ENCODE data around the gene TBC1D22A. TPM values are rescaled to one million over a fixed set of nuclear protein-coding genes. Genes with fewer than 3 reads are reported as not detected.

Gene TBC1D22A
- total and polyA plus RNA-seq, 2 donors (not counting 3 experiments of a cell fraction or from before 2014, with no cell fraction given) = 26.1 to 32.4 TPM

DNA sequence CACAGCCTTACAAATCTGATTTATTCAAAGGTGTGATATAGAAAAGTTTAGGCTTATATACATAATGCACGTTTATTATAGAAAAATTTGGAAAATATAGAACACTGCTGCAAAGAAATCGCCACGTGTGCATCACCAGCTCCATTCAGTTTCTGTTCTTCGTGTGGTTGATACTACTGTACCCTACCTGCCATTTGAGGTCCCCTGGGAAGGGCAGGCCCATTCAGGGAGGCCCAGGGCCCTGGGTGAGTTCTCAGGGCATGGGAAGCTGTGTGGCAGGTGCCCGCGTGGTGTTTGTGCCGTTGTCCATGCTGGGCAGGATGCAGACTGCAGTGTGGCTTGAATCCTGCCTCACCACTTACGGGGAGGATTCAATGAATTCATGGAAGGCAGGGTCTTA, 60.8 kb downstream of the TBC1D22A start:
- no peaks in the 10 kb centered on the region for H3K27me3 ChIP-seq (ENCODE audit: control insufficient read depth in 2 of 2, insufficient read depth in 2 of 2, low read length in 2 of 2)
- no peaks in the 10 kb centered on the region for H3K36me3 ChIP-seq (ENCODE audit: control insufficient read depth in 2 of 2, extremely low read depth in 1 of 2, insufficient read depth in 2 of 2, low read length in 2 of 2)
- POLR2A ChIA-PET = no interaction called here
- no peaks in the 10 kb centered on the region for H3K9me3 ChIP-seq (replicated peaks; ENCODE audit: control insufficient read depth, insufficient read depth, low read length)
- CTCF ChIA-PET = no interaction called here
- dilution Hi-C loops (cut with MboI; ENCODE audit: extremely low pct_ligation_motif_present, low sequenced_read_pairs) = no loop called here
- no TSS peak for BruUV-seq (replicated peaks)
- H3K4me2 ChIP-seq (ENCODE audit: insufficient read depth, low read length) = no peak overlapping the region
- H3K4me3 ChIP-seq (replicated peaks in 1 of 3; ENCODE audit: insufficient read depth in 1 of 3, low read depth in 1 of 3, low read length in 3 of 3) = no peak overlapping the region
- no peaks in the 10 kb centered on the region for H4K20me1 ChIP-seq (replicated peaks; ENCODE audit: control insufficient read depth, extremely low read depth, insufficient read depth, low read length)
- intact Hi-C loops (cut with micrococcal nuclease) = no loop called here
- H3K9me1 ChIP-seq (replicated peaks; ENCODE audit: control insufficient read depth, extremely low read depth, insufficient read depth, low read length) = no peaks in the 10 kb centered on the region
- peaks cover 5% of the 10 kb centered on the region for H3K4me1 ChIP-seq (ENCODE audit: control insufficient read depth, extremely low read depth, insufficient read depth, low read length)
- no peak overlapping the region for H3K9ac ChIP-seq (replicated peaks; ENCODE audit: extremely low read depth, insufficient read depth, low read length)
- no peak for TF ChIP-seq GATA2 (IDR thresholded peaks at IDR 0.05; ENCODE audit: insufficient read depth, insufficient read length, low read depth, low read length)
- no peak for TF ChIP-seq JUN (IDR thresholded peaks at IDR 0.05; ENCODE audit: borderline replicate concordance, insufficient read depth, insufficient read length, low read depth)
- no peak for TF ChIP-seq EZH2 (IDR thresholded peaks at IDR 0.05; ENCODE audit: borderline replicate concordance, low read depth, low read length, severe bottlenecking)
- TF ChIP-seq POLR2A (IDR thresholded peaks at IDR 0.05; ENCODE audit: low read depth, low read length) = no peak
- no peak for TF ChIP-seq POLR2AphosphoS5 (IDR thresholded peaks at IDR 0.05; ENCODE audit: insufficient read depth, low read depth, low read length)
- TF ChIP-seq, protein P1, sequence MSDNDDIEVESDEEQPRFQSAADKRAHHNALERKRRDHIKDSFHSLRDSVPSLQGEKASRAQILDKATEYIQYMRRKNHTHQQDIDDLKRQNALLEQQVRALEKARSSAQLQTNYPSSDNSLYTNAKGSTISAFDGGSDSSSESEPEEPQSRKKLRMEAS (IDR thresholded peaks at IDR 0.05; ENCODE audit: insufficient read depth, insufficient read length) = no peak
- no peak for TF ChIP-seq MYC (IDR thresholded peaks at IDR 0.05; ENCODE audit: low read depth, low read length)
- TF ChIP-seq FOS (IDR thresholded peaks at IDR 0.05; ENCODE audit: borderline replicate concordance, insufficient read depth, low read length) = no peak
- TF ChIP-seq, protein P2, sequence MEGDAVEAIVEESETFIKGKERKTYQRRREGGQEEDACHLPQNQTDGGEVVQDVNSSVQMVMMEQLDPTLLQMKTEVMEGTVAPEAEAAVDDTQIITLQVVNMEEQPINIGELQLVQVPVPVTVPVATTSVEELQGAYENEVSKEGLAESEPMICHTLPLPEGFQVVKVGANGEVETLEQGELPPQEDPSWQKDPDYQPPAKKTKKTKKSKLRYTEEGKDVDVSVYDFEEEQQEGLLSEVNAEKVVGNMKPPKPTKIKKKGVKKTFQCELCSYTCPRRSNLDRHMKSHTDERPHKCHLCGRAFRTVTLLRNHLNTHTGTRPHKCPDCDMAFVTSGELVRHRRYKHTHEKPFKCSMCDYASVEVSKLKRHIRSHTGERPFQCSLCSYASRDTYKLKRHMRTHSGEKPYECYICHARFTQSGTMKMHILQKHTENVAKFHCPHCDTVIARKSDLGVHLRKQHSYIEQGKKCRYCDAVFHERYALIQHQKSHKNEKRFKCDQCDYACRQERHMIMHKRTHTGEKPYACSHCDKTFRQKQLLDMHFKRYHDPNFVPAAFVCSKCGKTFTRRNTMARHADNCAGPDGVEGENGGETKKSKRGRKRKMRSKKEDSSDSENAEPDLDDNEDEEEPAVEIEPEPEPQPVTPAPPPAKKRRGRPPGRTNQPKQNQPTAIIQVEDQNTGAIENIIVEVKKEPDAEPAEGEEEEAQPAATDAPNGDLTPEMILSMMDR (IDR thresholded peaks at IDR 0.05; ENCODE audit: extremely low read depth in 1 of 2, insufficient read depth in 1 of 2, low read depth in 1 of 2, low read length in 2 of 2) = no peak
- H3K79me2 ChIP-seq (ENCODE audit: control insufficient read depth, insufficient read depth, low read length) = peaks cover 4% of the 10 kb centered on the region
- H3K27ac ChIP-seq (ENCODE audit: insufficient read depth, low read depth, low read length) = no peak overlapping the region
- H2AFZ ChIP-seq (ENCODE audit: low read depth, low read length) = no peak overlapping the region
- no peak for DNase-seq (ENCODE audit: low read depth, low spot score)
- FAIRE-seq = no peak
